GM12865 (cell line): ENCODE measurements around the gene USP36.
A peak's percentile ranks its signal among the peaks of the same experiment; 100 is the strongest.
"Not testable (repeated sequence)": the region's sequence is repeated elsewhere in the genome, so short reads cannot be mapped to it uniquely, and the experiment has no call there.

ENCODE experiments used
- DNase-seq: peaks from one replicate; pipeline ENCODE4 v3.0.0; 2010; ENCODE audit warnings: low read depth
- H3K4me3 ChIP-seq: 2 replicates; pipeline ENCODE4 v1.5.1; 2011; ENCODE audit warnings: mild to moderate bottlenecking, low read depth, low read length, control low read depth
- CTCF ChIP-seq: IDR thresholded peaks from 2 replicates; pipeline ENCODE4 v1.5.1; 2011; ENCODE audit warnings: low read length, control low read depth, low read depth, inconsistent platforms; ENCODE audit not compliant: insufficient read depth; ENCODE audit errors: missing control alignments

USP36 gene

DNA sequence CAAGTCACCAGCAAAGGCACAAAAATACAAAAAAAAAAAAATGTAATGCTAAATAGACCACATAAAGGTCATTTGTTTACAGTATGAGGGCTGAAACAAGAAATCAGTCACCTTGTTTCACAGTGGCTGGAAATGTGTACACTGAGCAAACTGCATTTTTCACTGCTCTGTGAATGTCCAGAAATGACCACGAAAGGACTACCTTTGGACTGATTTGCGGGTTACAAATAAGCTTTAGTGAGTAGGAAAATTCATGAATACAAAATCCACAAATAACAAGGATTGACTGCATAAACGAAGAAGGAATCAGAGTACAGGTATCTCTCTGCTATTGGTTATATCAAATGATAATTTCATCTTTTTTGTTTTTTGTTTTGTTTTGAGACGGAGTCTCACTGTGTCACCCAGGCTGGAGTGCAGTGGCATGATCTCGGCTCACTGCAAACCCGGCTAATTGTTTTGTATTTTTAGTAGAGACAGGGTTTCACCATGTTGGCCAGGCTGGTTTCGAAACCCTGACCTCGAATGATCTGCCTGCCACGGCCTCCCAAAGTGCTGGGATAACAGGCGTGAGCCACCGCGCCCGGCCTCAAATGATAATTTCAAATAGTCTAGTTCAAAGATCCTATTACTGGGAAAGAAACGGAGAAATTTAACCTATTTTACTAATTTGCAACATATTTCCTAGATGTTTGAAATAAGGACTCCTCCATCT lies 89.0 kb downstream of the USP36 start:
- DNase-seq: no peak
- H3K4me3 ChIP-seq: no peak overlapping the region
- no peak for TF ChIP-seq CTCF

- DNase-seq, H3K4me3 ChIP-seq: not testable (repeated sequence)
Observed at GRCh38 chr17:78751000-78751399, 89.6 kb downstream of the USP36 start.

GRCh38 chr17:78748730-78749317 lies 91.8 kb downstream of the USP36 start:
- TF ChIP-seq CTCF: no peak

GRCh38 chr17:78748048-78748729 lies 92.4 kb downstream of the USP36 start:
- peak; percentile 87 for DNase-seq
- H3K4me3 ChIP-seq: peak overlapping the region; percentile 28; the same call in 1 of the 2 replicates
- TF ChIP-seq CTCF: no peak

More at GRCh38 chr17:78748730-78749317, 91.8 kb downstream of the USP36 start:
- H3K4me3 ChIP-seq: peak overlapping the region; percentile 28
- DNase-seq: peak; percentile 88

- H3K4me3 ChIP-seq: no peak overlapping the region
Observed at GRCh38 chr17:78747488-78747887, 93.1 kb downstream of the USP36 start.

GRCh38 chr17:78746949-78747269 lies 93.7 kb downstream of the USP36 start:
- no peak for TF ChIP-seq CTCF
- no peak overlapping the region for H3K4me3 ChIP-seq
- DNase-seq: no peak

More at GRCh38 chr17:78747488-78747887, 93.1 kb downstream of the USP36 start:
- no peak for TF ChIP-seq CTCF
- DNase-seq: no peak

DNA sequence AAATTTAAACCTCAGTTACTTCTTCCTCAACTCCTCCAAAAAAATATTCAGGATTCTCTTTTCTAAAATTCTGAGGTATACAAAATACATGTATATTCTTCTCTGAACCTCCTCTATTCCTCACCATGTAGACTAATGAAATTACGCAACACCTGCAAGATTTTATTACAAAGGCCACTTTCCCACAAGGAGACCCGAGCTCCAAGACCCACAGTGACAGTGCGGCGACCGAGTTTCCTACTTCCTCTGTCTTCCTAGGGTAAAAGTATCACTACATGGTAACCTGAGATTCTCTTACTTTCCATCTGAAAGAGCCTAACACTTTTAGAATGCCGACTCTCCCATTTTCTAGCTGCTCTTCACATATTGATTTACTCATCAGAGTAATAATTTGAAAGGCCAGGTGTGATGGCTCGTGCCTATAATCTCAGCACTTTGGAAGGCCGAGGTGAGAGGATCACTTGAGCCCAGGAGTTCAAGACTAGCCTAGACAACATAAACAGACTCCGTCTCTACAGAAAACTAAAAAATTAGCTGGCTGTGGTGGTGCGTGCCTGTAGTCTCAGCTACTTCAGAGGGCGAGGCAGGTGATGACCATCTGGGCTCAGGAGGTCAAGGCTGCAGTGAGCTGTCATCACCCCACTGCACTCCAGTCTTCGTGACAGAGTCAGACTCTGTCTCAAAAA lies 94.2 kb downstream of the USP36 start:
- no peak overlapping the region for H3K4me3 ChIP-seq
- no peak for TF ChIP-seq CTCF
- DNase-seq: no peak
